Superior temporal gyrus (tissue), 1 donor: ENCODE data around the gene PPIL6.

ENCODE experiments used
- DNase-seq: peaks from one replicate; pipeline ENCODE4 v3.0.0-alpha.2; 2016; ENCODE audit errors: extremely low spot score

Gene PPIL6

GRCh38 chr6:109363753-109364152, 76.7 kb downstream of the PPIL6 start:
- no peak for DNase-seq

GRCh38 chr6:109362102-109362884, 78.1 kb downstream of the PPIL6 start:
- DNase-seq: no peak

GRCh38 chr6:109360791-109361190, 79.6 kb downstream of the PPIL6 start:
- DNase-seq: no peak

GRCh38 chr6:109360281-109360680, 80.1 kb downstream of the PPIL6 start:
- DNase-seq: no peak

- no peak for DNase-seq
These were observed 81.2 kb downstream of the PPIL6 start for GRCh38 chr6:109359248-109359647.

GRCh38 chr6:109358204-109358603, 82.2 kb downstream of the PPIL6 start:
- no peak for DNase-seq

GRCh38 chr6:109356237-109356636, 84.2 kb downstream of the PPIL6 start:
- no peak for DNase-seq

GRCh38 chr6:109351231-109352130, 88.9 kb downstream of the PPIL6 start:
- no peak for DNase-seq

- no peak for DNase-seq
These were observed 90.9 kb downstream of the PPIL6 start for GRCh38 chr6:109349419-109349987.

- no peak for DNase-seq
These were observed 92.2 kb downstream of the PPIL6 start for GRCh38 chr6:109348226-109348625.

GRCh38 chr6:109347779-109348178, 92.6 kb downstream of the PPIL6 start:
- DNase-seq: no peak

GRCh38 chr6:109345986-109346385, 94.4 kb downstream of the PPIL6 start:
- DNase-seq: no peak

- DNase-seq: no peak
These were observed 96.2 kb downstream of the PPIL6 start for GRCh38 chr6:109344226-109344625.

GRCh38 chr6:109343518-109343917, 96.9 kb downstream of the PPIL6 start:
- DNase-seq: no peak

- no peak for DNase-seq
These were observed 97.5 kb downstream of the PPIL6 start for GRCh38 chr6:109342911-109343310.

- no peak for DNase-seq
These were observed 97.9 kb downstream of the PPIL6 start for GRCh38 chr6:109342506-109342905.

GRCh38 chr6:109340811-109341210, 99.6 kb downstream of the PPIL6 start:
- DNase-seq: no peak
